ENCODE data around the gene ARHGEF7.
"Not testable (repeated sequence)": the region's sequence is repeated elsewhere in the genome, so short reads cannot be mapped to it uniquely, and the experiment has no call there.

The ARHGEF7 gene

GRCh38 chr13:111257899-111258298, 142.8 kb downstream of the ARHGEF7 start:
- DNase-seq: not testable (repeated sequence)

GRCh38 chr13:111258637-111259036, 143.5 kb downstream of the ARHGEF7 start:
- no peak for DNase-seq

- DNase-seq: no peak
These were observed 143.9 kb downstream of the ARHGEF7 start for GRCh38 chr13:111259058-111259457.

GRCh38 chr13:111261326-111261725, 146.2 kb downstream of the ARHGEF7 start:
- DNase-seq: no peak

- DNase-seq: no peak
These were observed 147.2 kb downstream of the ARHGEF7 start for GRCh38 chr13:111262281-111262680.

GRCh38 chr13:111262715-111263114, 147.6 kb downstream of the ARHGEF7 start:
- DNase-seq: no peak

GRCh38 chr13:111263566-111263965, 148.5 kb downstream of the ARHGEF7 start:
- DNase-seq: no peak

GRCh38 chr13:111265006-111265700, 150.0 kb downstream of the ARHGEF7 start:
- no peak for DNase-seq

- DNase-seq: no peak
These were observed 150.6 kb downstream of the ARHGEF7 start for GRCh38 chr13:111265701-111266035.

GRCh38 chr13:111267205-111267604, 152.1 kb downstream of the ARHGEF7 start:
- no peak for DNase-seq

GRCh38 chr13:111267784-111268183, 152.7 kb downstream of the ARHGEF7 start:
- DNase-seq: no peak

GRCh38 chr13:111269508-111269907, 154.4 kb downstream of the ARHGEF7 start:
- DNase-seq: no peak

GRCh38 chr13:111270126-111270525, 155.0 kb downstream of the ARHGEF7 start:
- DNase-seq: no peak

GRCh38 chr13:111270765-111271698, 155.9 kb downstream of the ARHGEF7 start:
- DNase-seq: no peak

- no peak for DNase-seq
These were observed 157.0 kb downstream of the ARHGEF7 start for GRCh38 chr13:111272117-111272516.

GRCh38 chr13:111275382-111275781, 160.3 kb downstream of the ARHGEF7 start:
- DNase-seq: no peak

- no peak for DNase-seq
These were observed 161.0 kb downstream of the ARHGEF7 start for GRCh38 chr13:111275995-111276618.

GRCh38 chr13:111278258-111278657, 163.1 kb downstream of the ARHGEF7 start:
- no peak for DNase-seq

- DNase-seq: no peak
These were observed 163.9 kb downstream of the ARHGEF7 start for GRCh38 chr13:111278743-111279652.

GRCh38 chr13:111280226-111280625, 165.1 kb downstream of the ARHGEF7 start:
- DNase-seq: no peak

- no peak for DNase-seq
These were observed 165.8 kb downstream of the ARHGEF7 start for GRCh38 chr13:111280681-111281585.
